H1 (cell line): Measurements from ENCODE around the gene AKAP12. TPM values are rescaled to one million over a fixed set of nuclear protein-coding genes. Genes with fewer than 3 reads are reported as not detected.

ENCODE experiments used
- CTCF ChIA-PET: fragments of 300-600 bp; sonication (Branson Sonifier 250); formaldehyde crosslinking; loops from one replicate; lab custom pipeline; 2021; ENCODE audit not compliant: partially characterized antibody; lab: Charles Lee
- POLR2A ChIA-PET: fragments of 300-600 bp; sonication (Branson Sonifier 250); formaldehyde crosslinking; loops from one replicate; lab custom pipeline; 2021; ENCODE audit warnings: inconsistent platforms; ENCODE audit not compliant: partially characterized antibody; lab: Charles Lee
- DNase-seq, 2 experiments: peaks; one replicate each; pipeline versions ENCODE4 v3.0.0 to v3.0.0-alpha.2; 2010 to 2022; ENCODE audit warnings: low spot score in 2 of 2, low read depth in 1 of 2, mixed read lengths in 1 of 2
- FAIRE-seq: peaks from 2 replicates; lab custom pipeline; 2011; peaks lifted over from hg19 to GRCh38; lab: Jason Lieb, UNC
- H2AFZ ChIP-seq: 2 replicates; pipeline ENCODE4 v1.8.1; 2012; ENCODE audit warnings: low read length, inconsistent platforms
- H2AK5ac ChIP-seq: 2 replicates; pipeline ENCODE4 v1.6.1; 2013; ENCODE audit warnings: low read depth, low read length
- H2BK120ac ChIP-seq: replicated peaks from 2 replicates; pipeline ENCODE3; 2013; ENCODE audit warnings: low read depth, low read length, inconsistent platforms
- H2BK12ac ChIP-seq: 2 replicates; pipeline ENCODE4 v1.6.1; 2013; ENCODE audit warnings: low read depth, low read length
- H2BK15ac ChIP-seq: 2 replicates; pipeline ENCODE4 v1.6.1; 2013; ENCODE audit warnings: low read length
- H2BK20ac ChIP-seq: 2 replicates; pipeline ENCODE4 v1.6.1; 2013; ENCODE audit warnings: low read length
- H2BK5ac ChIP-seq: 2 replicates; pipeline ENCODE4 v1.6.1; 2013; ENCODE audit warnings: low read depth, low read length
- H3K14ac ChIP-seq: 2 replicates; pipeline ENCODE4 v1.6.1; 2013; ENCODE audit warnings: inconsistent platforms; ENCODE audit not compliant: insufficient read length
- H3K18ac ChIP-seq: 2 replicates; pipeline ENCODE4 v1.6.1; 2013; ENCODE audit warnings: low read length; ENCODE audit errors: extremely low read depth
- H3K23ac ChIP-seq: 2 replicates; pipeline ENCODE4 v1.6.1; 2013; ENCODE audit warnings: inconsistent platforms; ENCODE audit not compliant: insufficient read length
- H3K23me2 ChIP-seq: 2 replicates; pipeline ENCODE4 v1.6.1; 2013; ENCODE audit warnings: low read depth, low read length
- H3K27ac ChIP-seq: 2 replicates; pipeline ENCODE4 v1.6.1; 2011; ENCODE audit warnings: low read depth, low read length, inconsistent platforms
- H3K27me3 ChIP-seq, 4 experiments: replicated peaks in 1 of 4; 1 replicate in 1 of 4; 2 replicates in 3 of 4; pipeline versions ENCODE4 v1.6.1 to v1.8.1; 2011 to 2013; ENCODE audit warnings: low read length in 3 of 4, mild to moderate bottlenecking in 3 of 4, inconsistent platforms in 2 of 4, mixed read lengths in 2 of 4, moderate library complexity in 1 of 4; ENCODE audit not compliant: control insufficient read depth in 3 of 4, insufficient read depth in 3 of 4; ENCODE audit errors: extremely low read depth in 1 of 4
- H3K36me3 ChIP-seq, 4 experiments: 2 replicates each; pipeline versions ENCODE4 v1.6.1 to v1.8.1; 2011 to 2013; ENCODE audit warnings: mild to moderate bottlenecking in 4 of 4, low read length in 3 of 4, moderate library complexity in 2 of 4, control low read depth in 1 of 4, inconsistent platforms in 1 of 4; ENCODE audit not compliant: insufficient read depth in 4 of 4, control insufficient read depth in 2 of 4
- H3K4ac ChIP-seq: replicated peaks from 2 replicates; pipeline ENCODE3; 2013; ENCODE audit warnings: low read length, low read depth, mixed read lengths, inconsistent platforms; ENCODE audit not compliant: insufficient read length
- H3K4me1 ChIP-seq, 4 experiments: replicated peaks in 1 of 4; 1 replicate in 1 of 4; 2 replicates in 3 of 4; pipeline versions ENCODE4 v1.6.1 to v1.8.1; 2011 to 2013; ENCODE audit warnings: low read length in 3 of 4, inconsistent platforms in 2 of 4, mixed read lengths in 1 of 4; ENCODE audit not compliant: insufficient read depth in 4 of 4, control insufficient read depth in 3 of 4
- H3K4me2 ChIP-seq, 2 experiments: 2 replicates each; pipeline versions ENCODE4 v1.6.1 to v1.8.1; 2011 to 2013; ENCODE audit warnings: low read depth in 2 of 2, low read length in 2 of 2, control low read depth in 1 of 2, inconsistent platforms in 1 of 2, mild to moderate bottlenecking in 1 of 2; ENCODE audit not compliant: insufficient read depth in 1 of 2
- H3K4me3 ChIP-seq, 4 experiments: fragments of 200-600, 300-600 bp in 1 of 4; sonication (generic), shearing (Covaris generic), sonication (Bioruptor Twin) in 1 of 4; 2 replicates each; pipeline versions ENCODE4 v1.5.1 to v1.8.1; 2011 to 2016; ENCODE audit warnings: low read length in 4 of 4, low read depth in 3 of 4, control low read depth in 2 of 4, inconsistent platforms in 2 of 4, mild to moderate bottlenecking in 2 of 4, mixed read lengths in 1 of 4, moderate library complexity in 1 of 4; ENCODE audit not compliant: insufficient read depth in 2 of 4; ENCODE audit errors: extremely low read depth in 1 of 4
- H3K56ac ChIP-seq: replicated peaks from 2 replicates; pipeline ENCODE3; 2013; ENCODE audit warnings: low read depth, mild to moderate bottlenecking, mixed read lengths, low read length, inconsistent platforms; ENCODE audit not compliant: insufficient read length
- H3K79me1 ChIP-seq: 2 replicates; pipeline ENCODE4 v1.6.1; 2013; ENCODE audit warnings: low read depth, low read length, control low read depth
- H3K79me2 ChIP-seq, 2 experiments: 2 replicates each; pipeline versions ENCODE4 v1.6.1 to v1.8.1; 2012 to 2013; ENCODE audit warnings: low read length in 2 of 2, mild to moderate bottlenecking in 2 of 2, inconsistent platforms in 1 of 2; ENCODE audit not compliant: insufficient read depth in 2 of 2, control insufficient read depth in 1 of 2
- H3K9ac ChIP-seq, 4 experiments: replicated peaks in 1 of 4; 1 replicate in 1 of 4; 2 replicates in 3 of 4; pipeline versions ENCODE4 v1.6.1 to v1.8.1; 2011 to 2013; ENCODE audit warnings: low read depth in 3 of 4, low read length in 3 of 4, control low read depth in 2 of 4, mild to moderate bottlenecking in 2 of 4, moderate library complexity in 2 of 4, inconsistent platforms in 1 of 4; ENCODE audit errors: extremely low read depth in 1 of 4
- H3K9me3 ChIP-seq, 2 experiments: 2 replicates each; pipeline versions ENCODE4 v1.6.1 to v1.8.1; 2012 to 2013; ENCODE audit warnings: mild to moderate bottlenecking in 2 of 2, moderate library complexity in 2 of 2, control low read depth in 1 of 2, inconsistent platforms in 1 of 2, low read depth in 1 of 2, low read length in 1 of 2, mixed read lengths in 1 of 2; ENCODE audit not compliant: insufficient read depth in 2 of 2
- H4K20me1 ChIP-seq, 2 experiments: replicated peaks in 1 of 2; 2 replicates each; pipeline versions ENCODE3 to v1.8.1; 2011 to 2013; ENCODE audit warnings: inconsistent platforms in 2 of 2, low read length in 2 of 2, mild to moderate bottlenecking in 1 of 2; ENCODE audit not compliant: insufficient read depth in 2 of 2, control insufficient read depth in 1 of 2
- H4K5ac ChIP-seq: 2 replicates; pipeline ENCODE4 v1.6.1; 2013; ENCODE audit warnings: low read length, low read depth, mixed read lengths, inconsistent platforms; ENCODE audit not compliant: insufficient read length
- H4K8ac ChIP-seq: 2 replicates; pipeline ENCODE4 v1.8.0; 2013; ENCODE audit warnings: mild to moderate bottlenecking, moderate library complexity, low read length, inconsistent platforms; ENCODE audit not compliant: insufficient read depth; ENCODE audit errors: extremely low read depth
- H4K91ac ChIP-seq: replicated peaks from 2 replicates; pipeline ENCODE3; 2013; ENCODE audit warnings: low read length, mixed read lengths, inconsistent platforms; ENCODE audit not compliant: insufficient read length
- ASH2L ChIP-seq: fragments of 200-600, 300-600 bp; sonication (generic); IDR thresholded peaks from one replicate; pipeline ENCODE4 v1.7.1; 2017; ENCODE audit warnings: low read length
- CHD2 ChIP-seq: IDR thresholded peaks from 2 replicates; pipeline ENCODE4 v1.6.1; 2012; ENCODE audit warnings: low read length, improper control_type of control experiment
- GABPA ChIP-seq: IDR thresholded peaks from 2 replicates; pipeline ENCODE4 v1.6.1; 2011; ENCODE audit warnings: mild to moderate bottlenecking, low read length, moderate library complexity, borderline replicate concordance; ENCODE audit not compliant: insufficient read depth
- KDM5A ChIP-seq: fragments of 200-600 bp; IDR thresholded peaks from 2 replicates; pipeline ENCODE4 v1.7.1; 2012; ENCODE audit warnings: mild to moderate bottlenecking, low read length, inconsistent platforms, mixed read lengths
- POLR2AphosphoS5 ChIP-seq: IDR thresholded peaks from 2 replicates; pipeline ENCODE4 v1.6.1; 2011; ENCODE audit warnings: low read depth, low read length
- RNF2 ChIP-seq: fragments of 200-900, 300-1000 bp; sonication (generic); IDR thresholded peaks from 2 replicates; pipeline ENCODE4 v1.7.1; 2016; ENCODE audit warnings: borderline replicate concordance, low read depth, mild to moderate bottlenecking, antibody characterized with exemption, low read length; ENCODE audit not compliant: poor library complexity, severe bottlenecking; ENCODE audit errors: missing control alignments
- TAF1 ChIP-seq: IDR thresholded peaks from 2 replicates; pipeline ENCODE4 v1.6.1; 2011; ENCODE audit warnings: mild to moderate bottlenecking, low read depth, low read length
- TBP ChIP-seq: IDR thresholded peaks from 2 replicates; pipeline ENCODE4 v1.6.1; 2011; ENCODE audit warnings: low read depth, low read length, improper control_type of control experiment
- TCF12 ChIP-seq: IDR thresholded peaks from 2 replicates; pipeline ENCODE4 v1.6.1; 2011; ENCODE audit warnings: low read depth, mild to moderate bottlenecking, low read length
- TEAD4 ChIP-seq: IDR thresholded peaks from 2 replicates; pipeline ENCODE4 v1.6.1; 2012; ENCODE audit warnings: low read depth, low read length, inconsistent platforms, mixed read lengths
- ZNF274 ChIP-seq: IDR thresholded peaks from 2 replicates; pipeline ENCODE4 v1.7.0; 2012; ENCODE audit warnings: low read length, borderline replicate concordance; ENCODE audit errors: extremely low read depth
- WGBS, 2 experiments: shearing (Covaris generic) in 1 of 2; methylation state at CpG; one replicate each; pipeline versions ENCODE4 v1.1.6 to v1.1.7; 2013 to 2015; ENCODE audit warnings: low lambda C conversion rate in 2 of 2, mixed read lengths in 2 of 2, inconsistent platforms in 1 of 2, low coverage in 1 of 2, missing lambda C conversion rate in 1 of 2; ENCODE audit not compliant: insufficient replicate concordance in 2 of 2, insufficient coverage in 1 of 2, insufficient read length in 1 of 2; ENCODE audit errors: extremely low coverage in 1 of 2, missing lambda C conversion rate in 1 of 2; 5-methylcytosine and 5-hydroxymethylcytosine counted together
- polyA plus RNA-seq, 7 experiments: library from polyadenylated mRNA; depleted of rRNA in 3 of 7; stranded (reverse) in 5 of 7; unstranded in 2 of 7; fragments of >200 nt in 5 of 7; fragments of 200-250 nt in 2 of 7; gene quantifications; 1 replicate in 5 of 7; 2 replicates in 1 of 7; 4 replicates in 1 of 7; pipeline versions ENCODE4 v1.2.1 to v1.2.3, GENCODE V29; 2011 to 2013; ENCODE audit warnings: missing spikeins in 2 of 7, mixed read lengths in 2 of 7
- total RNA-seq: library from RNA; stranded (reverse); fragmentation: NEBNext Ultra II Directional; extraction: Animal tissue kit (Norgen Biotek cat#: 25700); gene quantifications from 2 replicates; pipeline ENCODE4 v1.2.1, GENCODE V29; 2021

The AKAP12 gene
- total and polyA plus RNA-seq, 2 of the 8 experiments (the other 6 are each of a cell fraction or from before 2014, with no cell fraction given), result 14.6 to 79.2 TPM

- no peak overlapping the region for H3K23ac ChIP-seq
- H3K9me3 ChIP-seq, result no peaks in the 10 kb centered on the region
- no peak for TF ChIP-seq GABPA
- no peak for TF ChIP-seq RNF2
- no peak for TF ChIP-seq POLR2AphosphoS5
- TF ChIP-seq ZNF274, result no peak
- TF ChIP-seq TCF12, result no peak
- no peak for TF ChIP-seq CHD2
- no peak for TF ChIP-seq TAF1
- no peak for TF ChIP-seq KDM5A
- TF ChIP-seq ASH2L, result no peak
- TF ChIP-seq TBP, result no peak
- TF ChIP-seq TEAD4, result no peak
- peaks cover 0 to 6% (median 0%) of the 10 kb centered on the region in 4 experiments; a peak in 4 of 8 replicates for H3K36me3 ChIP-seq
- FAIRE-seq (no peak), DNase-seq (no peak)
- no peak overlapping the region for H2BK5ac ChIP-seq
- H3K4me2 ChIP-seq, result peak overlapping the region; percentile 88 to 90
- H3K79me2 ChIP-seq, result peaks cover 38 to 73% of the 10 kb centered on the region in 2 experiments
- H2BK12ac ChIP-seq, result no peak overlapping the region
- H2AFZ ChIP-seq, result no peak overlapping the region
- H3K4ac ChIP-seq, result no peak overlapping the region
- no peak overlapping the region for H3K56ac ChIP-seq
- CTCF ChIA-PET, result interaction anchor here (0.8 to 1.5 kb wide), 4 partner anchors 11 to 69 kb away, joined by 3 to 7 read pairs (median 3); no protein-coding TSS in a partner anchor
- peaks cover 0 to 9% (median 4%) of the 10 kb centered on the region in 4 experiments; a peak in 3 of 7 replicates for H3K4me1 ChIP-seq
- peak overlapping the region in 1 of 4 experiments; percentile 81; a peak in 2 of 8 replicates for H3K4me3 ChIP-seq
- no peak overlapping the region for H3K9ac ChIP-seq
- WGBS, 2 experiments, result 82% methylated on average over 4 of the region's 4 CpGs; no CpG with 5 or more reads in 1 of the 2 experiments
- no peaks in the 10 kb centered on the region for H3K79me1 ChIP-seq
- no peak overlapping the region for H2BK20ac ChIP-seq
- H4K5ac ChIP-seq, result no peak overlapping the region
- no peak overlapping the region for H4K91ac ChIP-seq
- no peak overlapping the region for H3K27ac ChIP-seq
- no peaks in the 10 kb centered on the region for H3K27me3 ChIP-seq
- H4K20me1 ChIP-seq, result peaks cover 6 to 16% of the 10 kb centered on the region in 2 experiments
- no peak overlapping the region for H4K8ac ChIP-seq
- H3K18ac ChIP-seq, result no peak overlapping the region
- no peak overlapping the region for H2BK15ac ChIP-seq
- H2AK5ac ChIP-seq, result no peak overlapping the region
- H3K14ac ChIP-seq, result no peak overlapping the region
- POLR2A ChIA-PET, result interaction anchor here (0.8 to 5.9 kb wide), 7 partner anchors 12 to 75 kb away, joined by 3 to 60 read pairs (median 4); partner anchors contain the start of gene RMND1
- H2BK120ac ChIP-seq, result no peak overlapping the region
- peaks cover 8% of the 10 kb centered on the region for H3K23me2 ChIP-seq
Measured at GRCh38 chr6:151393410-151393809, 153.6 kb downstream of the AKAP12 start.
